Effector CD8-positive, alpha-beta T cell (primary cell): ENCODE results near the gene GALNT9.
"Not testable (repeated sequence)": the region's sequence is repeated elsewhere in the genome, so short reads cannot be mapped to it uniquely, and the experiment has no call there.

Source experiments
- DNase-seq: peaks from one replicate; lab custom pipeline; 2025; lab: John Stamatoyannopoulos, UW

The GALNT9 gene

DNA sequence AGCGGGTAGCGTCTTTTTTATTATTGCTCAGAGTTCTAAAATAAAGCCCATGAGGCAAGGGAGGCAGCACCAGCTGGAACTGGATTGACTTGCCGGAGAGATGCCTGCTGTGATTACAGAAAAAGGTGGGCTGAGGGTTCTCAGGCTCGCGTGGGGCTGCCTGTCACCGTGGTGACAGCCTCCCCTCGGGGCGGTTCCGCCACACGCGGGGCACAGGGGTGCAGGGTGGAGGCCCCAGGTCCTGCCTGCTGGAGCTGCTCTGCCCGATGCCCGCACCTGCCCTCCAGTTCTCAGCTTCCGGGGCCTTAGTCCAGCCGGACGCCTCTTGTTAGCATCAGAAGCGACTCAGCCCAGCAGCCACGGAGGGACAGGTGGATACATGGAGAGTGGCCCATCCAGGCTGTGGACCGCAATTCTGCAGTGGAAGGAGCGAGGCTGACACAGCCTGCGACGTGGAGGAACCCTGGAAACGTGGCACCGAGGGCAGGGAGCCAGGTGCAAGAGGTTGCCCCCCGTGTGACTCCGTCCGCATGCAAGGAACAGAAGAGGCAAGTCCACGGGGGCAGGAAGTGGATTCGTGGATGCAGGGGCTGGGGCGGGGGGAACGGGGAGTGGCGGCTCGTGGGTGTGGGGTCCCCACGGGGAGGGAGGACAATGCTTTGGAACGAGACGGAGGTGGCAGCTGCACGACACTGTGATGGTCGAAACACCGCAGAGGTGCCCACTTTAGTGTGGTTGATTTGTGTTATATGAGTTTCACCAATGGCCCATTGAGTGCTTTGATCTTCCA is 79.5 kb downstream of the GALNT9 start:
- DNase-seq: no peak

GRCh38 chr12:132248453-132249167 is 80.8 kb downstream of the GALNT9 start:
- no peak for DNase-seq

GRCh38 chr12:132247718-132248452 is 81.5 kb downstream of the GALNT9 start:
- DNase-seq: no peak

DNA sequence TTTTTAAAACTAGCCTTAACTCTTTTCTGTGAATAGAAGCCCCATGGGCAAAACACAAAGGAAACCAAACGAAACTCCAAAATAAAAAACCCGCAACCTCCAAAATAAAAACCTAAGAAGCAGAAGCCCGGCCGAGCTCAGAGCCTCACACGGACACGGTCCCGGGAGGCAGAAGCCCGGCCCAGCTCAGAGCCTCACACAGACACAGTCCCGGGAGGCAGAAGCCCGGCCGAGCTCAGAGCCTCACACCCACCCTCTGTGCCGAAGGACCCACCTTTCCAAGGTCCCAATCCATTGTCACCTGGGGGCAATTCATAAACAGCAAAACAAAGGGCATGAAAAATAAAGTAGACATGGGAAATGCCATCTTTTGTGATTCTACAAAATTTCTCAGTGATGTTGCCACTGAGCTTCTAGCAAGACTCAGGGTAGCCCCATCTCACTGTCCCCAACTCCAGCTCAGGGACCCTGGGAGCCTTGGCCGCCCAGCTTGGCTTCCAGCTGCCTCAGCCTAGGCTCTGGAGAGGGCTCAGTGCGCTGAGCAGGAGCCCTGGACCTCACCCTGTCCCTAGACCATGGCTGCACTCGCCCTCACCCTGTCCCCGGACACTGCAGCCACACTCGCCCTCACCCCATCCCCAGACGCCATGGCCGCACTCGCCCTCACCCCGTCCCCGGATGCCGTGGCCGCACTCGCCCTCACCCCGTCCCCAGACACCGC is 82.2 kb downstream of the GALNT9 start:
- no peak for DNase-seq

DNA sequence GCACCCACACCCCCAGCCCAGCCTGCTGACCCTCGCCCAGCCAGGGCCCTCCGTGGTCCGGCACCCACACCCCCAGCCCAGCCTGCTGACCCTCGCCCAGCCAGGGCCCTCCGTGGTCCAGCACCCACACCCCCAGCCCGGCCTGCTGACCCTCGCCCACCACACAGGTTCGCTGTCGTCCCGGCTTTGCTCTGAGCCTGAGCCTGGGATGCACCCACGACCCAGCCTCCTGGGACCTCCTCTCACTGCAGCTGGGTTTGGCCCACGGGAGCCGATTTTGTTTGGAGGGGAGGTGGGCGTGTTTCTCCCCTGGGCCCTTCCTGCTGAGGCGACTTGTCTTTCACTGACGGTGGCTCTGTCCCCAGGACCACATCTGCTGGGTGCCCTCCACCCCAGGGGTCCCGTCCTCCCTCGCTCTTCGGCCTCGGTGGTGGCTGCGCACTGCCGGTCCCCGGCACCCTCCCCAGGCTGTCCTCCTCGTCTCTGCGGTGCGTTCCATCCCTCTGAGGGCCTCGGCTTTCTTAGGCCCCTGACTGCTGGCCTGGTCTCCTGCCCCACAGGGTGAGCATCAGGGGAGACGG is 83.8 kb downstream of the GALNT9 start:
- DNase-seq: no peak

- DNase-seq: no peak
Measured at GRCh38 chr12:132244724-132245295, 84.6 kb downstream of the GALNT9 start.

DNA sequence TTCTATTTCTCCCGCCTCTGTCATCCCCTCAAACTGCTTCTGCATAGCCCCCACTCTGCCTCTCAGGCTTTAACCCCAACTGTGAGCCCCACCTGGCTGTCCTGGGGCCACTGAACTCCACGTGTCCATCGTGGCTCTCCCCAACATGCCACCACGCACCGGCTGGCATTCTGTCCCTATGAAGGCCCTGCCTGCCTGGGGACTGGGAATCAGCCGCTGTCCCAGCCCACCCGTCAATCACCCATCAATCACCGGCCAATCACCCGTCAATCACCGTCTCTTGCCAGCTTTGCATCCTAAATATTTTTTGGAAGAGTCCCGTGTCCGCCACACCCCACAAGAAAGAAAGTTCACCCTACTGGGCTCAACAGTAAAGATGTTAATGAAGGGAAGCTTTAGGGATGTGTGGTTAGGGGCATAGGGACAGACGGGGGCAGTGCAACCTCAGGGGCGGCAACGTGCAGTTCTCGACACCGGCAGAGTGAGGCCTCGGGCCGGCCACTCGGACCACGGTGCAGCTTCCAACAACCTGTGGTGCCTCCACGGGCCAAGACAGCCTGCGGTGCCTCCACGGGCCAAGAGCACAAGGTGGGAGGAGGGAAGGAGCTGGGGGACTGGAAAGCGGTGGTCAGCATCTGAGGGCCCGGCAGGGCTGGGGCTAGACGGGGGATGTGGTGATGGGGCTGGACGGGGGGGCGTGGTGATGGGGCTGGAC is 85.6 kb downstream of the GALNT9 start:
- DNase-seq: no peak

DNA sequence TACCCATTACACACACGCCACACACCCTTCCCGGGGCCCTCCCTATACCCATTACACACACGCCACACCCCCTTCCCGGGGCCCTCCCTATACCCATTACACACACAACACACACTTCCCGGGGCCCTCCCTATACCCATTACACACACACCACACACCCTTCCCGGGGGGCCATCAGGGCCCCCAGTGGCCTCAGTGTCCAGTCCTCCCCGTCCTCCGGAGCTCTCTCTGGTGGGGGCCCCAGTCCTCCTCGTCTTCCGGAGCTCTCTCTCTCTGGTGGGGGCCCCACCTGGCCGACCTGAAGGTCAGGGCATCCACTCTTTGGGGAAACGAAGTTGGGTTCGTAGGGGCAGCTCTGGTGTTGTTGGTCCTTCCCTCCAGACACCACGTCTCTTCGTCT is 86.2 kb downstream of the GALNT9 start:
- DNase-seq: not testable (repeated sequence)

- not testable (repeated sequence) for DNase-seq
Measured at GRCh38 chr12:132240669-132241007, 88.8 kb downstream of the GALNT9 start.

DNA sequence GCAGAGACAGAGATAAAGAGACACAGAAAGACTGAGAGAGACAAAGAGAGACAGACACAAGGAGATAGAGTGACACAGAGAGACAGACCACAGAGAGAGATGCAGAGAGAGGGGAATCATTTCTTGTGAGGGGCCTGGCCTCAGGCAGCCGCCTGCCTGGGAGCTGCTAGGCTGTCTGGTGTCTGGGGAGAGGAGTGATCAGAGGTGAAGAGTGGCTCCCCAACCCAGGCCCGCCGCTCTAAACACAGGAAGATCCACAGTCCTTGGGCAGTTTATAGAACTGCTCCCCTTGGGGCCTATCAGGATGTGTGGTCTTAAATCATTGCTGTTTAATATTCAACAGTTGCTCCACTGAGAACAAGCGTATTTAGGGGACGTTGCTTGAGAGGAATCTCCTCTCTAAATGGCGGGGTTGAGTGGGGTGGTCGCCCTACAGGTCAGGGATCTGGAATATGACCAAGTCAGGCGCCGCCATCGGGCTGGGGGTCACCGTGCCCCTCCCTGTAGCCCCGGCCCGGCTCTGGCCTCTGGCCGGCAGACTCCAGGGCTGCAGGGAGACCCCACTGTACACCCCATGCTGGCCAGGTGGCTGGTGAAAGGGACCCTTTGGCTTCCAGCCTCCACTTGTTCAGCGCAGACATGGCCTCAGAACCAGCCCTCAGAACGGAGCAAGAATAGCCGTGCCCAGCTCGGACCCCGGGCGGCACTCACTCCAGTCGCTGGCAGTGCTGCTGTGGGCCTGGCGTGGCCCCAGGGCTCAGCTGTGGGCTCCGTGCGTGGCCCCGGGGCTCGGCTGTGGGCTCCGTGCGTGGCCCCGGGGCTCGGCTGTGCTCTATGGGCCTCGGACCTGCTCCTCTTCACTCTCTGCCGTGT is 89.4 kb downstream of the GALNT9 start:
- no peak for DNase-seq

- DNase-seq: no peak
Measured at GRCh38 chr12:132239392-132239791, 90.0 kb downstream of the GALNT9 start.

GRCh38 chr12:132238884-132239283 is 90.5 kb downstream of the GALNT9 start:
- DNase-seq: no peak

GRCh38 chr12:132238488-132238854 is 90.9 kb downstream of the GALNT9 start:
- no peak for DNase-seq

GRCh38 chr12:132237772-132238487 is 91.5 kb downstream of the GALNT9 start:
- no peak for DNase-seq

DNA sequence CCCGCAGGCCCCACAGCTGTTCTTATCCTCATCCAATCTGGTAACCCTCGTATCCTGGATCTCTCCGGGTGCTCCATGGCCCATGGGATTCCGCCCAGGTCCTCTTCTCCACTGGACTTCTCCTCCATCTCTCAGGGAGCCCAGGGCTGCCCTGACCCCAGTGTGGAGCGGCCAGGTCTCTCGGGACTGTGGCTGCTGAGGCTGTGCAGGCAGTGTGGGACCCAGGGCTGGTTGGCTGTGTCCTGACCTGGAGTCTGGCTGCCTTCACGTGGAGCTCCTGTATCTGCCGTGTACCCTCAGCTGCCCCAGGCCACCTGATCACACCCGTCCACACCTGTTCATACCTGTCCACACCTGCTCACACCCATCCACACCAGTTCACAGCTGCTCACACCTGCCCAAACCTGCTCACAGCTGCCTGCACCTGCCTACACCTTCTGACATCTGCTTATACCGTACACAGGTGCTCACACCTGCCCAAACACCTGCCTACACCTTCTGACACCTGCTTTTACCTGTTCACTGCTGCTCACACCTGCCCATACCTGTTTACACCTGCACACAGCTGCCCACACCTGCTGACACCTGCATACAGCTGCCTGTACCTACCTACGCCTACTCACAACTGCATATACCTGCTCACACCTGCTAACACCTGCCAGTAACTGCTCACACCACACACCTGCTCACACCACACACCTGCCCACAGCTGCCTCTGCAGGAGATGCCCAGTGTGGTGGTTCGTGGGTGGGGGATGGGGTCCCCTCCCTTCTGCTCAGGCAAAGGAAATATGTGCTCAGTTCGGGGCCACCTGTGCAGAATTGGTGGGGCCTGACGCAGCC is 92.2 kb downstream of the GALNT9 start:
- DNase-seq: no peak

DNA sequence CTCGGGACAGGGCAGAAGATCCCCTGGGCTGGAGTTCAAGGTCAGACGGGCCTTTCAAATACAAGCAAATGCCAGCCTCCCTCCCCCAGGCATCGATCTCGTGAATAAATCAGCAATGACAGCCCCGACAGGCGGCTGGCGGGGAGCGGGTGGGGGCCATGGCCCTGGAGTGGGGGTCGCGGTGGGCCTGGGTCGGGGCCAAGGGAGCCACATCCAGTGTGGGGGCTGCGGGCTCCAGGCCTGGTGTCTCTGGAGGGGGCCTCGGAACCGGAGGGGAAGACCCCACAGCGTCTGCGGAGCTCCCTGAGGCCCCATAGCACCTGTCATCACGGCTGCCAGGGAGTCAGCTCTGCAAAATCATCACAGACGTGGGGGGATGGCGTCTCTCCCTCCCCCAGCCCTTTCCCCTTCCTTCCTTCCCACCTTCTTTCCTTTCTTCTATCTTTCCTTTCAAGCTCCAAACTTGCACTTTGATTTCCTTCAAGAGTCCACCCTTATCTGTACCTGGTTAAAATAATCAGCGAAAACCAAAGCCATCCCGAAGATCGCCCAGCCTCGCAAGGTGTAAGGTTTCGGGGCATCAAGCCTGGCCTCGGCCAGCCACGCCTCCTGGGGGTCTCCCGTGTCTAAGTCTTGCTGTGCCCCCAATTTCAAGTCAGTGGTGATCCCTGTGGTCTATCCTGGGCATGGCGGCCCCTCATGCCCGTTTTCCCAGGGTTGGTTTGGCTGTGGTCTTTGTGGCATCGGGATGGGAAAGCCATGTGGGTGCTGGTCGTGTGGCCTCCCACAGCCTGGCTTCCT is 93.1 kb downstream of the GALNT9 start:
- DNase-seq: no peak

GRCh38 chr12:132235116-132235820 is 94.1 kb downstream of the GALNT9 start:
- DNase-seq: no peak
